Measurements from ENCODE around the gene OSBPL10.

Gene OSBPL10

GRCh38 chr3:31776016-31776415 lies 205.0 kb downstream of the OSBPL10 start:
- no peaks in the 10 kb centered on the region for H3K9me3 ChIP-seq (ENCODE audit: insufficient read depth, low read depth, low read length)
- H3K27me3 ChIP-seq (ENCODE audit: insufficient read depth, low read length, poor library complexity, severe bottlenecking): no peaks in the 10 kb centered on the region
- no peaks in the 10 kb centered on the region for H4K20me1 ChIP-seq (ENCODE audit: insufficient read depth, low read length, poor library complexity, severe bottlenecking)
- H3F3A ChIP-seq (ENCODE audit: low read depth): no peaks in the 10 kb centered on the region
- no peak for TF ChIP-seq CTCF (conservative IDR thresholded peaks at IDR 0.05; ENCODE audit: low read length)
- no peak for TF ChIP-seq EZH2phosphoT487 (IDR thresholded peaks at IDR 0.05; ENCODE audit: borderline replicate concordance)
- H3K36me3 ChIP-seq (ENCODE audit: insufficient read depth, low read length): no peaks in the 10 kb centered on the region
- no peaks in the 10 kb centered on the region for H3K9me2 ChIP-seq (replicated peaks; ENCODE audit: low read depth, low read length)
- H3K79me2 ChIP-seq (ENCODE audit: insufficient read depth, low read length): no peaks in the 10 kb centered on the region
- H2AFZ ChIP-seq (ENCODE audit: low read length): no peak overlapping the region
- no peak overlapping the region for H3K9ac ChIP-seq (ENCODE audit: low read depth, low read length, poor library complexity, severe bottlenecking)
- no peak overlapping the region for H3K4me3 ChIP-seq (ENCODE audit: low read length, poor library complexity, severe bottlenecking)
- H3K4me1 ChIP-seq (ENCODE audit: insufficient read depth, low read length, poor library complexity, severe bottlenecking): no peaks in the 10 kb centered on the region
- no peak overlapping the region for H3K4me2 ChIP-seq (ENCODE audit: low read depth, low read length, poor library complexity, severe bottlenecking)

GRCh38 chr3:31775383-31775782 lies 205.7 kb downstream of the OSBPL10 start:
- Histone ChIP-seq H3K9ac (ENCODE audit: low read depth, low read length, poor library complexity, severe bottlenecking) (no peak overlapping the region), H2AFZ (ENCODE audit: low read length) (no peak overlapping the region), H3K36me3 (ENCODE audit: insufficient read depth, low read length) (no peaks in the 10 kb centered on the region), H3K4me2 (ENCODE audit: low read depth, low read length, poor library complexity, severe bottlenecking) (no peak overlapping the region), H3K9me2 (replicated peaks; ENCODE audit: low read depth, low read length) (no peaks in the 10 kb centered on the region), H3K9me3 (ENCODE audit: insufficient read depth, low read depth, low read length) (no peaks in the 10 kb centered on the region), H3K27me3 (ENCODE audit: insufficient read depth, low read length, poor library complexity, severe bottlenecking) (no peaks in the 10 kb centered on the region), H3K4me1 (ENCODE audit: insufficient read depth, low read length, poor library complexity, severe bottlenecking) (no peaks in the 10 kb centered on the region), H4K20me1 (ENCODE audit: insufficient read depth, low read length, poor library complexity, severe bottlenecking) (no peaks in the 10 kb centered on the region), H3K4me3 (ENCODE audit: low read length, poor library complexity, severe bottlenecking) (no peak overlapping the region), H3F3A (ENCODE audit: low read depth) (no peaks in the 10 kb centered on the region), H3K79me2 (ENCODE audit: insufficient read depth, low read length) (no peaks in the 10 kb centered on the region)
- no peak for TF ChIP-seq EZH2phosphoT487 (IDR thresholded peaks at IDR 0.05; ENCODE audit: borderline replicate concordance)
- TF ChIP-seq CTCF (conservative IDR thresholded peaks at IDR 0.05; ENCODE audit: low read length): no peak

GRCh38 chr3:31772758-31773473 lies 208.1 kb downstream of the OSBPL10 start:
- Histone ChIP-seq H3K4me1 (ENCODE audit: insufficient read depth, low read length, poor library complexity, severe bottlenecking) (no peaks in the 10 kb centered on the region), H3F3A (ENCODE audit: low read depth) (no peaks in the 10 kb centered on the region), H3K27me3 (ENCODE audit: insufficient read depth, low read length, poor library complexity, severe bottlenecking) (no peaks in the 10 kb centered on the region), H3K9ac (ENCODE audit: low read depth, low read length, poor library complexity, severe bottlenecking) (no peak overlapping the region), H2AFZ (ENCODE audit: low read length) (no peak overlapping the region), H3K4me3 (ENCODE audit: low read length, poor library complexity, severe bottlenecking) (no peak overlapping the region), H3K9me3 (ENCODE audit: insufficient read depth, low read depth, low read length) (no peaks in the 10 kb centered on the region), H4K20me1 (ENCODE audit: insufficient read depth, low read length, poor library complexity, severe bottlenecking) (no peaks in the 10 kb centered on the region), H3K36me3 (ENCODE audit: insufficient read depth, low read length) (no peaks in the 10 kb centered on the region), H3K4me2 (ENCODE audit: low read depth, low read length, poor library complexity, severe bottlenecking) (no peak overlapping the region), H3K79me2 (ENCODE audit: insufficient read depth, low read length) (peaks cover 8% of the 10 kb centered on the region; the same call in 1 of the 2 replicates), H3K9me2 (replicated peaks; ENCODE audit: low read depth, low read length) (no peaks in the 10 kb centered on the region)
- TF ChIP-seq EZH2phosphoT487 (IDR thresholded peaks at IDR 0.05; ENCODE audit: borderline replicate concordance) (no peak), CTCF (conservative IDR thresholded peaks at IDR 0.05; ENCODE audit: low read length) (no peak)

Data from Loucy (cell line).